ENCODE measurements around the gene FAIM2. TPM values are rescaled to one million over a fixed set of nuclear protein-coding genes. Genes with fewer than 3 reads are reported as not detected.

FAIM2 gene
- total and polyA plus RNA-seq, 2 experiments from 2014 or later, result 0.06 to 0.49 TPM

DNA sequence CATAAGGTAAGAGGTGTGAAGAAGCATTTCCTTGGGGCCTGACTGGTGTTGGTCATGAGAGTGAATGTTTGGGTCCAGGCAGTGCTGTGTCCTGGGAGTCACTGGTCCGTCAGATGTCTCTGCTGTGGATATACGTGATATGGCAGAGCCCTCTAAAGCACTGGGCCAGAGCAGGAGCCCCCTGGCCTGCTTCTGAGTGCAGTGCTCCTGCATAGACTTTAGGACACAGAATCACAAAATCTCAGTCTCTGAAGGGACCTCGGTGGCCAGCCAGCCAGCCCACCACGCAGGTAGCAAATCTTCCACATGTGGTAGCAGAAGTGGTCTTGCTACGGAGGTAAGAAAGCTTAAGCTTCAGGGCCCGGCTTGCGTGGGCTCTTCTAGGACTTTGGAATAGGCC, 28.3 kb upstream of the FAIM2 start:
- DNase-seq (ENCODE audit: low read depth in 1 of 2, low spot score in 1 of 2), result no peak
- peaks cover 3% of the 10 kb centered on the region for H3K4me1 ChIP-seq (ENCODE audit: low read depth)
- H3K27me3 ChIP-seq, result no peaks in the 10 kb centered on the region
- H3K36me3 ChIP-seq, result no peaks in the 10 kb centered on the region
- TF ChIP-seq, protein P1, sequence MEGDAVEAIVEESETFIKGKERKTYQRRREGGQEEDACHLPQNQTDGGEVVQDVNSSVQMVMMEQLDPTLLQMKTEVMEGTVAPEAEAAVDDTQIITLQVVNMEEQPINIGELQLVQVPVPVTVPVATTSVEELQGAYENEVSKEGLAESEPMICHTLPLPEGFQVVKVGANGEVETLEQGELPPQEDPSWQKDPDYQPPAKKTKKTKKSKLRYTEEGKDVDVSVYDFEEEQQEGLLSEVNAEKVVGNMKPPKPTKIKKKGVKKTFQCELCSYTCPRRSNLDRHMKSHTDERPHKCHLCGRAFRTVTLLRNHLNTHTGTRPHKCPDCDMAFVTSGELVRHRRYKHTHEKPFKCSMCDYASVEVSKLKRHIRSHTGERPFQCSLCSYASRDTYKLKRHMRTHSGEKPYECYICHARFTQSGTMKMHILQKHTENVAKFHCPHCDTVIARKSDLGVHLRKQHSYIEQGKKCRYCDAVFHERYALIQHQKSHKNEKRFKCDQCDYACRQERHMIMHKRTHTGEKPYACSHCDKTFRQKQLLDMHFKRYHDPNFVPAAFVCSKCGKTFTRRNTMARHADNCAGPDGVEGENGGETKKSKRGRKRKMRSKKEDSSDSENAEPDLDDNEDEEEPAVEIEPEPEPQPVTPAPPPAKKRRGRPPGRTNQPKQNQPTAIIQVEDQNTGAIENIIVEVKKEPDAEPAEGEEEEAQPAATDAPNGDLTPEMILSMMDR (IDR thresholded peaks at IDR 0.05; ENCODE audit: low read depth, low read length), result no peak
- H3K27ac ChIP-seq, result no peak overlapping the region
- H3K9me3 ChIP-seq (ENCODE audit: low read depth), result no peaks in the 10 kb centered on the region
- H3K4me3 ChIP-seq, result no peak overlapping the region

DNA sequence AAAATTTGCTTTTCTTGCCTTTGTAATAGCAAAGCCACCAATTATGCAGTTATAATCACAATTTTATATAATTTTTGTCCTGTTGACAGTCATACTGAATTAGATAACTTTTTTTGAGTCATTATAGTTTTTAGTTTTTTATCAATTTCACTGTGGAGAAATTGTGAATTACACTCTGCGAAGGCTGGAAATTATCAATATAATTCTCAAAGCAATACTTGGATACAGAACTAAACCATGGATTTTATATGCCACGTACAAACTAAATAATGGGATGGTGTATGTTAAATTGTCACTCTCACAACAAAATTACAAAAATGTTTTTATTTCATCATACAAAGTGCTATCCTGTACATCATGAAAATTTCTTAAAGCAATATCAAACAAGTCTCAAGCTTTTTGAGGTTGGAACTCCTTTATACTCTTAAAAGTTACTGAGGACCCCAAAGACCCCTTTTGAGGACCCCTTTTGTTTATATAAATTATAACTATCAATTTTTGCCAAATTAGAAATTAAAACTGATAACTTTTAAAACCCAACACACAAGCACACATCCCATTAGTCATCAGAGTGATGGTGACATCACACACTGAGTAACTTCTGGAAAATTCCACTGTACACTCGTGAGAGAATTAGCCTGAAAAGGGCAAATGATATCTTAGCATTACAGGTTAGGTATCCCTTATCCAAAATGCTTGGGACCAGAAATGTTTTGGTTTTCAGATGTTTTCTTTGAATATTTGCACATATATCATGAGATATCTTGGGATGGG, 27.0 kb upstream of the FAIM2 start:
- Histone ChIP-seq H3K36me3 (no peaks in the 10 kb centered on the region), H3K9me3 (ENCODE audit: low read depth) (no peaks in the 10 kb centered on the region), H3K4me1 (ENCODE audit: low read depth) (peaks cover 3% of the 10 kb centered on the region), H3K4me3 (no peak overlapping the region), H3K27me3 (no peaks in the 10 kb centered on the region), H3K27ac (no peak overlapping the region)
- peak in 1 of 2 donors; percentile 69 for DNase-seq (ENCODE audit: low read depth in 1 of 2, low spot score in 1 of 2)
- TF ChIP-seq, protein P1 (IDR thresholded peaks at IDR 0.05; ENCODE audit: low read depth, low read length), result no peak

DNA sequence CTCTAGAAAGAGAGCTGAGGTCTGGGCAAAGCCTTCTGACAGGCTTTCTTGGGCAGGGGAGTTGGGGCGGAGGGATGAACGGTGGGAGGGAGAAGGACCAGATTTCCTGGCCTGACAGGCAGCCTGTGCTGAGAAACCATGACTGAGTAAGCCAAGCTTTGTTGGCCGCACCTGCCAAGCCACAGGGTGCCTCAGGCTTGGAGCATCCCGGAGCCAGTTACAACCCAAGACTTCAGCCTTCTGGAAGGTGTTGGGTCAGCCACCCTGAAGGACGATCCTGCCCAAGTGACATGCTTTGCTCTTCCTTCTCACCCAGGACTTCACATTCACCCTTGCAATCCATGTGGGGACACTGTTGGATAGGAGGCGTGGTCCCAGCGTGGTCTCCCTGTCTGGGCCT, 25.9 kb upstream of the FAIM2 start:
- no peaks in the 10 kb centered on the region for H3K27me3 ChIP-seq
- H3K4me3 ChIP-seq, result no peak overlapping the region
- no peaks in the 10 kb centered on the region for H3K36me3 ChIP-seq
- no peak for DNase-seq (ENCODE audit: low read depth in 1 of 2, low spot score in 1 of 2)
- peaks cover 3% of the 10 kb centered on the region for H3K4me1 ChIP-seq (ENCODE audit: low read depth)
- TF ChIP-seq, protein P1 (IDR thresholded peaks at IDR 0.05; ENCODE audit: low read depth, low read length), result no peak
- no peak overlapping the region for H3K27ac ChIP-seq
- H3K9me3 ChIP-seq (ENCODE audit: low read depth), result no peaks in the 10 kb centered on the region

DNA sequence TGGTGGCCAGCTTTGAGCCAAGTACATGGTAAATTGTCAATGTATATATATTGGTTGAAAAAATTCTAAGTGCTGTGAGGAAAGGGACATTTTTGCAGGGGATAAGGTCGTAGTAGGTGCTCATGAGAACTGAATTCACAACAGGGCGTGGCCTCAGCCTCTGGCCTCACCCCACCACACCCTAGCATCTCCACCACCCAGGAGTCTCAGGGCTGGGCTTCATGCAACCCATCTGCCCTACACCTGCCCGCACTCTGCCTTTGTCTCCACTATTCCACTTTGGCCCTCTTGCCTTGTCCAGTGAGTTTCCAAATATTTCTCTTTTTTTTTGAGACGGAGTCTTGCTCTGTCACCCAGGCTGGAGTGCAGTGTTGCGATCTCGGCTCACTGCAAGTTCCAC, 24.8 kb upstream of the FAIM2 start:
- DNase-seq (ENCODE audit: low read depth in 1 of 2, low spot score in 1 of 2), result no peak
- H3K27ac ChIP-seq, result no peak overlapping the region
- TF ChIP-seq, protein P1 (IDR thresholded peaks at IDR 0.05; ENCODE audit: low read depth, low read length), result no peak

DNA sequence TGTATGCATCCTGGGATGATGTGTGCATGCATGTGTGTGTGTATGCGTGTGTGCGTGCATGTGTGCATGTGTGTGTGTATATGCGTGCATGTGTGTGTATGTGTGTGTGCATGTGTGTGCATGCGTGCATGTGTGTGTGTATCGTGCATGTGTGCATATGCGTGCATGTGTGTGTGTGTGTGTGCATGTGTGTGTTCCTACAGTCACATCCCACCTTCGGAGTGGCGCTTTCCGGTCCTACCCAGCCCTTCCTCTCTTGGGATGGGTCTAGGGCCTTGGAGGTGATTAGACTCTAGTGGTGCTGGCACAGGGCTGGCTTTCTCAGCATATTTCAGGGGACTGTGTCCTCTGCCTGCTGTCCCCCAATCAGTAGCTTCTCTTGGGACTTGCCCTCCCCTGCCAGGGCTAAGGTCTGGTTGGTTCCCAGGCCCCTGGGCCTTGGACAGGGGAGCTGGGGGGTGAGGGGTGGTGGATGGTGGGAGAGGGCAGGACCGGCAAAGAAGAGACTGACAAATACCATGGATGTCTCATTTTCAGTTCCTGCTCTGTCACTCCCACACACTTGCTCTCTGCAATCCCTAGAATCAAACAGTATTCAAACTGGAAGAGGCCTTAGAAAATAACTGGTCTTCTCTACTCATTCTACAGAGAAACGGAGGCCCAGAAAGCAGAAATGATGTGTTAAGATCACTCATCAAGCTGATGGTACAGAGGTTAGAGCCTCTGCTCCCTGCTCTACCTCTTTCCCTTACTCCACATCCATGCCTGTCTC, 21.9 kb upstream of the FAIM2 start:
- Histone ChIP-seq H3K36me3 (no peaks in the 10 kb centered on the region), H3K4me1 (ENCODE audit: low read depth) (peaks cover 5% of the 10 kb centered on the region), H3K27me3 (no peaks in the 10 kb centered on the region), H3K9me3 (ENCODE audit: low read depth) (no peaks in the 10 kb centered on the region), H3K4me3 (no peak overlapping the region), H3K27ac (no peak overlapping the region)
- TF ChIP-seq, protein P1 (IDR thresholded peaks at IDR 0.05; ENCODE audit: low read depth, low read length), result no peak
- DNase-seq (ENCODE audit: low read depth in 1 of 2, low spot score in 1 of 2), result no peak

More for the DNA sequence above, 24.8 kb upstream of the FAIM2 start:
- no peaks in the 10 kb centered on the region for H3K27me3 ChIP-seq
- no peak overlapping the region for H3K4me3 ChIP-seq
- H3K9me3 ChIP-seq (ENCODE audit: low read depth), result no peaks in the 10 kb centered on the region
- no peaks in the 10 kb centered on the region for H3K4me1 ChIP-seq (ENCODE audit: low read depth)
- H3K36me3 ChIP-seq, result no peaks in the 10 kb centered on the region
